LoVo (cell line): Measurements from ENCODE around the gene FBXL13.
"Not testable (repeated sequence)": the region's sequence is repeated elsewhere in the genome, so short reads cannot be mapped to it uniquely, and the experiment has no call there.

Experiments
- DNase-seq: peaks from one replicate; pipeline ENCODE4 v3.0.0-alpha.2; 2016; ENCODE audit warnings: low spot score

FBXL13 gene

DNA sequence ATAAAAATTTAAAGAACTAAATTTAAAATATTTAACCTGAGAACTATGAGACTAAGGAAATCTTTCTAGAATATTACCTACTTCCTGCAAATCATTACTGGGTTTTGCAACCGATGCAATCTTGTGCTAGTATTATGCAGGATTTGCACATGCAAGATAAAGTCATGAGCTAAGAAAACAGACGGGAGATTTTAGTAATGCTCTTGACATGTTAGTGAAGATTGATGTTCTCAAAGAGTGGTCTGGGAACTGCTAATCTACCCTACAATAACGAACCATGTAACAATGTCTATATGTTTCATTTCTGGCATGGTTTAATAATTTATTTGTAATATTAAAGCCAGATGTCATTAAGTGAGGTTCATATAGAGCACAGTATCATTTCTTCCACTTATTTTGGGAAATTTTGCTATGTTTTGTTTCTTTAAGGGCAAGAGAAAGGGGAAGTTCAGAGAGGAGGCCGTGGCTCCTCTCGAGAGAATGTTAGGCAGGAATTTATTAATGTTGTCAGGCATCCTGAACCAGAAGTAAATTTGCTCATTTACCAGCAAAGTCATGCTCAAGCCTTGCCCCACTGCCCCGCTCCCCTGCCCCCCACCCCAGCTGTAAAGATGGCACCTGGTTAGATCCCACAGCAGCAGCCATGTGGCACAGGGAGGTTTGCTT is 139.0 kb downstream of the FBXL13 start:
- DNase-seq, result no peak

DNA sequence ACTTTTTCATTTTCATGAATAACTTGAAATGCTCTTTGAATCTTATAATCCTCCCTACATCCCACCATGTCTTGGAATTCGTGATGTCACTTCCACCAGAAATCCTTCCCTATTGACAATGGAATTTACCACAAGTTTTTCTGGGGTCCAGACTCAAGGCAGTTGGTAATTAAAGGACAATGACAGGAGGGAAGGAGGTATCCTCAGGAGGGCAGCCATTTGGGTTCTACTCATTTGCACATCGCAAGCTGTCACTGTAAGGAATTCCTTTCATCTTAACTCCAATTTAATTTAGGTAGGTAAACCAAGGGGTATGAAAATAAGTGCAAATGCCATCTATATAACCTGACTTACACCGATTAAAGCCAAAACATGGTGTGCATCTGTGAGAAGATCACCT is 139.9 kb downstream of the FBXL13 start:
- no peak for DNase-seq

DNA sequence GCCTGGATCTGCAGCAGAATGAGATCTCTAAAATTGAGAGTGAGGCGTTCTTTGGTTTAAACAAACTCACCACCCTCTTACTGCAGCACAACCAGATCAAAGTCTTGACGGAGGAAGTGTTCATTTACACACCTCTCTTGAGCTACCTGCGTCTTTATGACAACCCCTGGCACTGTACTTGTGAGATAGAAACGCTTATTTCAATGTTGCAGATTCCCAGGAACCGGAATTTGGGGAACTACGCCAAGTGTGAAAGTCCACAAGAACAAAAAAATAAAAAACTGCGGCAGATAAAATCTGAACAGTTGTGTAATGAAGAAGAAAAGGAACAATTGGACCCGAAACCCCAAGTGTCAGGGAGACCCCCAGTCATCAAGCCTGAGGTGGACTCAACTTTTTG is 140.4 kb downstream of the FBXL13 start:
- no peak for DNase-seq

DNA sequence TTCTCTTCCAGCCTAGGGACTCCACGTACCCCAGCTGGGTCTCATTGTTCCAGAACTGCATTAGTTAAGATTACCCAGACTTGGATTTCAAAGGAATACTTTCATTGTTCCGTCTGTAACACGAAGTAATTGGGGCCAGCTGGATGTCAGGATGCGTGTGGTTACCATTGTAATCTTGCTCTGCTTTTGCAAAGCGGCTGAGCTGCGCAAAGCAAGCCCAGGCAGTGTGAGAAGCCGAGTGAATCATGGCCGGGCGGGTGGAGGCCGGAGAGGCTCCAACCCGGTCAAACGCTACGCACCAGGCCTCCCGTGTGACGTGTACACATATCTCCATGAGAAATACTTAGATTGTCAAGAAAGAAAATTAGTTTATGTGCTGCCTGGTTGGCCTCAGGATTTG is 140.8 kb downstream of the FBXL13 start:
- no peak for DNase-seq

DNA sequence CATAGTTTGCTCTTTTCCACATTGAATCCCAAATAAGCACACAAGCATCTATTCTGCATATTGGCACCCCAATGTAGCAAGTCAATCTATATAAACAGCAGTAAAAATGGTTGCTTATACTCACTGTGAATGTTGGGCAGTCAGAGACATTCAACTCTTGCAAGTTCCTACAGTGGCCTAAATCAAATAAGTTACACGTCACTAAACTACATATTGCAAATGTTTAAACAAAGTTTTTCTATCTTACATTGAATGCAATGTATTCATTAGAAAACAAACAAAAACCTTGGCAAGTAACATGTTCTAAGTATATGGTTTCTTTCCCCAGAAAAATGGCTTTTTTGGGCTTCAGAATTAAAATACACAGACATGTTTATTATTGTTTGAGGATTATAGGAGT is 142.8 kb downstream of the FBXL13 start:
- DNase-seq, result no peak

DNA sequence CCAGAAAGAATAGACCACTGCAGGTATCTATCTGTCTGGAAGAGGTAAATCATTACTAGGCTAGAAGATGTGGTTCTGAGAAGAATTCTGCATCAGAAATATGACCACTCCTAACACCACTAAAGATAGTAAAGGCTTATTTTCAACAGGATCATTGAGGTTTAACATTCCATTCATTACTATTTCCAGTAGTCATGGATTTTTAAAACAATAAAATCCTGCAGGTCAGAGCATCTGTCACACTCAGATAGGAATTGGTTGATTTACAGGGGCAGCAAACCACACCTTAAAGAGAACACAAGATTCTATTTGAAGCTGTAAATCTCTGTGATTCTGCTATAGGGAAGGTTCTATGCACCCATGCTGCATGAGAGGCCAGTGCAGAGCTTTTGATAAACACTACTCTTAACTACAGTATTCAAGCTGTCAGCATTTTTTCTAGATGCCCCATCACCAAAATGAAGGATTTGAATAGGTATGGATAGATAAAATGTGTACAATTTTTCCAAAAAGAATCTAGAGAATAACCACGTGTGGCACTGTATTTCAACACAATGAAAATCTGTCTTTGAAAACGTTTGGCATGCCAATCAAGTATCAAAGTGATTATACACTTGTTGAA is 147.2 kb downstream of the FBXL13 start:
- no peak for DNase-seq

DNA sequence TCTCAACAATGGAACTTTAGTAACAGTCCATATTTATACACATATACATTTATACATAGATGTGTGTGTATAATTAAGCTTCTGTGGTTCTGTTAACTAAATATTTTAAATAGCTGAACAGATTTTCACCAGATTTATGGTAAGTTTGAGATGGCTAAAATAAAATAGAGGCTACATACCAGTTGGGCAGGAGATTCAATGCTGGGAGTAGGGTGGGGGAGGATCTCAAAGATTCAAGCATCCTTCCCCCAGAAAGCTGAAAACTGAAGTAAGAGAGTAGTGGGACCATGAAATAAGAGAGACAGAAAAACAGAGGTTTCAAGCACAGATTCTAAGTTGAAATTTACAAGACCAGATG is 147.8 kb downstream of the FBXL13 start:
- DNase-seq, result no peak

DNA sequence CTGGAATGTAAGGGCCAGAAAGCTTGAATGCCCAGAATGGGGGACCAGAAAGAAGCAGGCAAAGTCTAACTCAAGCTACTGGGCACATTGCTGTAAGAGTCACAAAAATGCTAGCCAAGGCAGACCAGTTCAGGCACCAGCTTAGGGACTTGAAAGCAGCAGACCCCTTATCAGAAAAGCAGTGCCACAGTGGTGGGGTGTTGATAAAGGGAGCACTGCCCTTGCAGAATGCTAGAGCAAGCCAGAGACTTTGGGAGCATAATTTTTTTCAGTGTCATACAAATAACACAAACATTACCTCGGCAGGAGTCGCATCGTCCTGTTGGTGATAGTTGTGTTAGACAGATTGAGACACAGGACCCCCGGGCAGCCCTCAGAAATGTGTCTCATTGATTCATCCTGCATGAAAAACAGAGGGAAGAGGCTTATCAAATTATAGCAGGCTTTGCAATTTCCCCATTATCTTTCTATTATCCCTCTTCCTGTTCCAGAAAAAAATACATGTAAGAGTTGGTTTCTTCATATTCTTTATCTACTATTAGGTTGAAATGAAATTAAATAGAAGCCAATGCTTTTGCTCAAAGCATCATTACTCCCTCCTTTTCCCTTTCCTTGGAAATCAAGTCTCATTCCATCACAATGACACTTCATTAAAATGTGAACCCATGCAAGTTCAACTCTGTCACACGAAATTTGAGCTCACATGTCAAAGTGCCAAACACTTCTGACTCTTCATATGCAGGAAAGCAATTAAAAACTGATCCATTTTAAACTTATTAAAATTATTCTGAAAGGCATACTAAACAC is 148.4 kb downstream of the FBXL13 start:
- no peak for DNase-seq

DNA sequence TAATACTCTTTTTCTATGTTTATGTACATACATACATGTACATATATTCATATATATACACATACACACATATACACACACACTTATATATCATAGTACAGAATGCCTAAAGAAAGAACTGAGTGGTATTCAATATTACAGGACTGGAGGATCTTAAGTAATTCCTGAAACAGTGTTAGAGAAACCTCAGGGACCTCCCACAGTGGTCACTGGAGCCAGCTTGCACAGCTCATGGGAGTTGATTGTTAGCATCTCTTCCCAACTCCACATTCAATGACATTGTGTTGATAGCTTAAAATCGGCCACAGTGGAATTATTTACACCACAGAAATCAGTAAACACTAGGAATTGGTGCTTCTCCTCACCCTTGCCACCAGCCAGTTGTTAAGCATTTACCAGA is 155.8 kb downstream of the FBXL13 start:
- no peak for DNase-seq

DNA sequence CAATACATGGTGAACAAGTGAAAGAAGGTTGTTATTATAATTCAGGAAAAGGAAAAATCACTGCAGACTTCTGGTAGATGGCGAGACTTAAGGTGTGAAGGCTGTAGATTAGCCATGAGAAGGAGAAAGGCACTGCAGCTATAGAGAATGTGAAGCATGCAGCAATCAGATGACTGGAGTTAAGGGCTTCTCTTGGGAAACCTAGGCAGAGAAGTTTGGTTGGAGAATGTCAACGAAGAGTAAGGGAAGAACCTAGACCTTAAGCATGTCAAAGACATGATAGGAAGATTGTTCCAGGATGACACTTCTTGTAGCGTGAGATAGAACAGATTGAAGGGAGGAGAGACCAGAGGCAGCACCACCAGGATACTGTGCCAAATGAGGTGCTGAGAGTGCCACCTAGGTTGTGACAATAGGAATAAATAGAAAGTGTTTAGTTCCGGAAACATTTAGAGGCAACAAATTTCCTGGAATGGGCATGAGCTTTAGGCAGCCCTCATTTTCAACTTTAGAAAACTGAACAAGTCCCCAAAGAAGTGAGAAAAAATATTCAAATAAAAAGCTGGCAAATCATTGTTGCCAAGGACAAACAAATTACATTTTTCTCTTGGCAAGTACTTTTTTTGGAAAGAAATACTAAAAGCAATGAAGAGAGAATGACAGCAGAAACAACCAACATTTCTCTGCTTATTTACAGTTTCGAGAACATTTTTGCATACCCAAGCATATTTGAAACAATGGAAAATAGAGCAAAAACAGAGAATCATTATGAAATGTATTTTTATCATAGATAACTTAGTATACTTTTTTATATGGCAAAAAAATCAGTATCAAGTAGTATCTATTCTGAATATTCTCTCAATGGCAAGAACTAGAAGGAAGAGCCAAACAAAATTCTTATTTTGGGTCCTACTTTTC is 156.9 kb downstream of the FBXL13 start:
- no peak for DNase-seq

DNA sequence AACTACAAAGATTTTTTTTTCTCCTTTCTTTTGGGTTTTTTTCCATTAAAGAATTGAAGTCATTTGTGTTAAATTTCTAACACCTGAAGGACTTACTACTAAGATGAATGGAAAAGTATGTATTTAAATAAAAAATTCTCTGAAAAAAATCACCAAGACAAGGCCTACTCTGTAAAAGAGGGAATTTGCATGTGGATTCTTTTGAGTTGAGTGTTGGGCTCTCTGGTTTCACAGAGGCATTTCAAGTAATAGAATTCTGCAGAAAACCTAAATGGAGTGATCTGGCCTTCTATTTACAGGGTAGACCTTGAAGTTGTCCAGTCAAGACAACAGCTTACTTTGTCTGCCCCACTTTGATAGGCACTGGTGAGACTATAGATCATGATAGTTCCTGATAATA is 157.7 kb downstream of the FBXL13 start:
- DNase-seq, result no peak

DNA sequence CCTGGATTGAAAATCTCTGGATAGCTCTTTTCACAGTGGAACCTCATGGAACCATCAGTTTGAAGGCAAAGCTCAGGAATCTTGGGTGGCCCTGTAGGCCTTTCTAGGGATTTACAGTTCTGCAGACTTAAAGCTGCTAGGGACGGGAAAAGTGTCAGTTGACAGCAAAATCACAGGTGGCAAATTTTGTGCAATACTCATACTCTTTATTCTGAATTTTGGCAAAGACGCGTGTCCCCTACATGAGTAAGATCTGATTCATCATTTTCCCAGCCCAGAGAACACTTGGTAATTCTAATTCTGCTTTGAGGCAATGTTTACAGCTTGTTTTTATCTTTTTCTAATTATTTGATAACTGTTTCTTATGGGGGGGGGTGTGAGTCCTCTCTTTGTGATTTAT is 158.2 kb downstream of the FBXL13 start:
- DNase-seq, result no peak

DNA sequence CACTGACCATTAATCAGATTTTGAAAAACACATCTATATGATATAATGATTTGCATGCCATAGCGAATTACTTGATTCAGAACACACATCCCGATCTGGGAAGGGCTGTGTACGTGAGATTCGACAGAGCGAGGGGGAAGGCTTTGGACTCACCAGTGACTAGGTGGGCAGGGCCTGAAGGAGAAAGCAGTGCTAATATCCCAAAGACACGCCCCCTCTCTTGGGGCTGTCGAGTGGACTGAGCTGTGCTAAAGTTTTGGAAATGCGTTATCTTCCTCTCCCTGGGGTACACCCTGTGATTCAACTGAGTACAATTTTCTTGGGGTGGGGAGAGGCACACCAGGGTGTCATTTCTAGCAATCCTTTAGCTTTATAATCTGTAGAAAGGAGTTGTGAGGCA is 160.0 kb downstream of the FBXL13 start:
- DNase-seq, result no peak

DNA sequence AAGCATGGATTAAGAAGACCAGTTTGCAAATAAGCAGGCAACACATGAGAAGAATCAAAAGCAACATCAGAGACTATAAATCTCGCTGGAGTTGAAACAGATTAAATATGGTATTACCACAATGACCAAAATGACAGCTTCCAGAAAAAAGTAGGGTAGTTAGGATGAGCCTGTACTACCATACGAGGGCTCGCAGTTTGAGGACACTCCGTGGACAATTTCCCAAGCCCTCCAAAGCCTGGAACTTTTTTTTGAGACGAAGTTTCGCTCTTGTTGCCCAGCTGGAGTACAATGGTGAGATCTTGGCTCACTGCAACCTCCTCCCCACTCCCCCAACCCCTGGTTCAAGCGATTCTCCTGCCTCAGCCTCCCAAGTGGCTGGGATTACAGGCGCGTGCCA is 160.8 kb downstream of the FBXL13 start:
- DNase-seq, result no peak

DNA sequence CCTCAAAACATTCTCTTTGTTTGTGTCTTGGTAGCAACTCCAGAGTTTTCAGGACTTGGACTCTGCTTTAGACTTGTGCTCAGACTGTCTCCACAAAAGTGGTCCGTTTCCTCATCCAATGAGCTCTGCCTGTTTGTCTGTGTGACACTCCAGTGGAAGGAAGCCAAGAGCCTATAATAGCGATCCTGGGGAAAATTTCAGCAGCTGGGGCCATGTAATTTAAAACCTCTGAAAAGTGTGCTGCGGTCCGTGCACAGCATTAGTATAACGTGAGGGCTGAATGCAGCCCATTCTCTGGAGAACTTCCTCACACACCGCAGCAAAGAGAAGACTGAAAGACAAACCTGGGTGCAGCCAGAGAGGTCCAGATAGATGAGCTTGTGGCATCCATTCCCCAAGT is 161.9 kb downstream of the FBXL13 start, which contains the start of gene LRRC17:
Gene LRRC17, plus strand, starts transcription at position 259 of the 400 bp plus-strand sequence. CDS start 20,914 bp downstream, outside the sequence.
- no peak for DNase-seq

DNA sequence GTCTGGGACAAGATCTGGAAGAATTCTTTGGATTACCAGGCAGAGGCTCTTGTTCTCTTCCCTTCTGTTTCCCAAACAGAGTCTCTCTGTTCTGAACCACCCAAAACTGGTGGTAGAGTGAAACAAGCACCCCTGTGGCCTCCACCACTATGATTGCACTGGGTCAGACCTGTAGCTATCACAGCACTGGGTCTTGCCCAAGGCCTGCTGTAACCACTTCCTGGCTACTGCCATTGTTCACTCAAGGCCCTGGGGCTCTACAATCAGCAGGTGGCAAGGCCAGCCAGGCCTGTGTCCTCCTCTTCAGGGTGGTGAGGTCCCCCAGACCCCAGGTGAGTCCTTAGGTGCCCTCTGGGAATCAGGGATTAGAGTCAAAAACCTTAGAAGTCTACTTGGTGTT is 165.9 kb downstream of the FBXL13 start:
- DNase-seq, result no peak

DNA sequence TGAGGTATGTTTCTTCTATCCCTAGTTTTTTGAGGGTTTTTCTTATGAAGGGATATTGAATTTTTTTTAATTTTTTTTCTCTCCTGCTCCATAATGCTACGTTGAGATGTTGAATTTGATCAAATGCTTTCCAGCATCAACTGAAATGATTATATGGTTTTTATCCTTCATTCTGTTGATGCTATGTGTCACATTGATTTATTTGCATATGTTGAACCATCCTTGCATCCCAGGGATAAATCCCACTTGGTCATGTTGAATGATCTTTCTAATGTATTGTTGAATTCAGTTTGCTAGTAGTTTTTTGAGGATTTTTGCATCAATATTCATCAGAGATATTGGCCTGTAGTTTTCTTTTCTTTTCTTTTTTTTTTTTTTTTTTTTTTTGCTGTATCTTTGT is 171.0 kb downstream of the FBXL13 start:
- not testable (repeated sequence) for DNase-seq

DNA sequence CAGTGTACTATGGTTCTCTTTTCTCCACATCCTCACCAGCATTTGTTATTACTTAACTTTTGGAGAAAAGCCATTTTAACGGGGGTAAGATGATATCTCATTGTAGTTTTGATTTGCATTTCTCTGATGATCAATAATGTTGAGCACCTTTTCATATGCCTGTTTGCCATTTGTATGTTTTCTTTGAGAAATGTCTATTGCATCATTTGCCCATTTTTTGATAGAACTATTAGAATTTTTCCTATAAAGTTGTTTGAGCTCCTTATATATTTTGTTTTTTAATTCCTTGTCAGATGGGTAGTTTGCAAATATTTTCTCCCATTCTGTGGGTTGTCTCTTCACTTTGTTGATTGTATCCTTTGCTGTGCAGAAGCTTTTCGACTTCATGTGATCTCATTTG is 172.5 kb downstream of the FBXL13 start:
- not testable (repeated sequence) for DNase-seq

DNA sequence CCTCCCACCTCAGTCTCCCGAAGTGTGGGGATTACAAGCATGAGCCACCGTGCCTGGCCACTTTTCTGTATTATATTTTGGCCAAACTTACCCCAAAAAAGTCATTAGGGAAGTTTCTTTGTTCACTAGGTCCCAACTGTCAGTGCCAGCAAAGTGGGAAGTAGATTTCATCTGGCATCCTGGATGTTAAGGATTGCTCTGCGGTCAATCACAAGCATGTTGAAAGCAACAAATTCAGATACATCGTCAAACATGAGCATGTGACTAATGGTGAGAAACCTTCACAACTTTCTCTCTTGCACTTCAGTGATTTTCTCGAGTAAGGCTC is 176.1 kb downstream of the FBXL13 start:
- DNase-seq, result no peak

DNA sequence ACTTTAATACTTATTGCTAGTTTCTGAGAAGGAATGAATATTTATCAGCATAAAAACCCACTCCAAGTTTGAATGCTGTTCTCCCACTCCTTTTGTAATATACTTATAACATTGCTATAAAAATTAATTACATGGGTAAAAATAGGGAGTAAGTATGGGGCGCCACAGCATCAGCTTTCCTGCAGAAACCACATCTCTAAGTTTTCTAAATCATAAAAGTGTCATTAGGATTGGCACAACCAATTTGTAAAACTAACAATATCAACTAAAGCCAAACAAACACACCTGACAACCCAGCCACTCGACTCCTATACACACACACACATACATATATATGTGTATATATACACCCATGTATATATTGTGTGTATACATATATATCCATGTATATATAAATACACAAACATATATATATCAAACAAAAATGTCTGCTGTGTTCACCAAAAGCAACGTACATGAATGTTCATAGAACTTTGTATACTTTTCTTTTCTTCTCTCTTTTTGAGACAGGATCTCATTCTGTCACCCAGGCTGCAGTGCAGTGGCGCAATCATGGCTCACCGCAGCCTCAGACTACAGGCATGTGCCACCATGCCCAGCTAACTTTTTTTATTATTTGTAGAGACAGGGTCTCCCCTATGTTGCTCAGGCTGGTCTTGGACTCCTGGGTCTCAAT is 176.6 kb downstream of the FBXL13 start:
- DNase-seq, result no peak

DNA sequence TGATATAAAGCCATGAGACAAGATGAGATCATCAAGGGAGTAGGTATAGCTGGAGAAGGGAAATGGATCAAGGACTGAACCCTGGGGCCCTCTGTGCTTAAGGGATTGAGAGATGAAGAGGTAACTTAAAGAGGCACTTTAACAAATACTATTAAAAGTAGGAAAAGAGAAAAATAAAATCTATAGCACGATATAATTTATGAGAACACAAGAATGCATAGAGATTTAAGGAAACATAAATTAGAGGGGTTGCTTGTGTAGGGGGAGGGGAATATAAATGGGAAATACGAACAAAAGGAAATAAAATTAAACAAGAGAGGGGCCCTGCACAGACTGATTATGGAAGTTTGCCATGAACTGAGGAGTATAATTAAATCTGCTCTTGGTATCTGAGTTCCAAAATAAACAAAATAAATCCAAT is 177.4 kb downstream of the FBXL13 start:
- DNase-seq, result no peak

DNA sequence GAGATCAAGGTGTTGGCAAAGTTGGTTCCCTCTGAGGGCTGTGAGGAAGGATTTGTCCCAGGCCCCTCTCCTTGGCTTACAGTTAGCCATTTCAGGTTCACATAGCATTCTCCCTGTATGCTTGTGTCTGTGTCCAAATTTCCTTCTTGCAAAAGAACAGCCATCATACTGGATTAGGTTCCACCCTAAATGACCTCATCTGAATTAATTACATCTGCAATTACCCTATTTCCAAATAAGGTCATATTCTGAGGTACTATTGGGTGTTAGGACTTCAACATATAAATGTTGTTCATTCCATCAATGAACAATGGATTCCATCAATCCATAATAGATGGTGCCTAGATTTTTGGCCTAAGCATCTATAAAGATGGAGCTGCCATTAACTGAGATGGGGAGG is 178.0 kb downstream of the FBXL13 start:
- no peak for DNase-seq
